Tibial nerve (tissue), 3 donors: ENCODE data around the gene TMEM121.

ENCODE experiments used
- CTCF ChIP-seq, 5 experiments: fragments of 200-600 bp in 3 of 5; fragments of 450-650 bp in 2 of 5; sonication (generic) in 3 of 5; IDR thresholded peaks; one replicate each; pipeline ENCODE4 v1.5.1; 2016 to 2019; ENCODE audit warnings: antibody characterized with exemption in 5 of 5, mild to moderate bottlenecking in 3 of 5, moderate library complexity in 2 of 5
- POLR2A ChIP-seq, 2 donors: fragments of 450-650 bp; IDR thresholded peaks; one replicate each; pipeline ENCODE4 v1.6.1; 2017; ENCODE audit warnings: antibody characterized with exemption in 2 of 2, mild to moderate bottlenecking in 2 of 2, moderate library complexity in 2 of 2

- TF ChIP-seq POLR2A (IDR thresholded peaks at IDR 0.05) (no peak), CTCF (IDR thresholded peaks at IDR 0.05) (no peak)
These were observed 51.7 kb downstream of the TMEM121 start for GRCh38 chr14:105578070-105578469.
